CD4-positive, alpha-beta T cell (primary cell): ENCODE data around the gene A2ML1. TPM values are rescaled to one million over a fixed set of nuclear protein-coding genes. Genes with fewer than 3 reads are reported as not detected.
"Not testable (repeated sequence)": the region's sequence is repeated elsewhere in the genome, so short reads cannot be mapped to it uniquely, and the experiment has no call there.

Source experiments
- ATAC-seq: fragments of 200-7000 bp; cut with Tn5 transposase; one replicate; pipeline ENCODE4 v1.10.0; 2022; ENCODE audit warnings: mild to moderate bottlenecking; ENCODE audit not compliant: poor library complexity
- CTCF ChIA-PET: fragments of 350-600 bp; sonication (Branson Sonifier 250); formaldehyde crosslinking; loops from one replicate; lab custom pipeline; 2021; ENCODE audit warnings: antibody characterized with exemption, inconsistent platforms; lab: Charles Lee
- POLR2A ChIA-PET: fragments of 350-600 bp; sonication (Branson Sonifier 250); formaldehyde crosslinking; loops from one replicate; lab custom pipeline; 2021; ENCODE audit warnings: antibody characterized with exemption, inconsistent platforms; lab: Charles Lee
- DNase-seq, 14 experiments: peaks; one replicate each; pipeline ENCODE4 v3.0.0-alpha.2; 2013 to 2020; ENCODE audit warnings: mixed read lengths in 2 of 14
- H3K27ac ChIP-seq, 2 donors: one replicate each; pipeline versions ENCODE4 v1.5.1 to v1.7.0; 2013; ENCODE audit warnings: low read length in 2 of 2, low read depth in 1 of 2, mild to moderate bottlenecking in 1 of 2
- H3K27me3 ChIP-seq, 2 experiments: 1 replicate in 1 of 2; 2 replicates in 1 of 2; pipeline versions ENCODE4 v1.6.1 to v1.7.0; 2013; ENCODE audit warnings: low read length in 2 of 2, control low read depth in 1 of 2, mild to moderate bottlenecking in 1 of 2, moderate library complexity in 1 of 2; ENCODE audit not compliant: insufficient read depth in 2 of 2, control insufficient read depth in 1 of 2
- H3K36me3 ChIP-seq: one replicate; pipeline ENCODE4 v1.6.1; 2013; ENCODE audit warnings: low read length, control low read depth; ENCODE audit not compliant: insufficient read depth
- H3K4me1 ChIP-seq: one replicate; pipeline ENCODE4 v1.6.1; 2013; ENCODE audit warnings: low read length, control low read depth; ENCODE audit not compliant: insufficient read depth
- H3K4me3 ChIP-seq: one replicate; pipeline ENCODE4 v1.5.1; 2013; ENCODE audit warnings: mild to moderate bottlenecking, low read length, moderate library complexity
- H3K9me3 ChIP-seq, 2 experiments: 1 replicate in 1 of 2; 2 replicates in 1 of 2; pipeline versions ENCODE4 v1.6.1 to v1.7.0; 2013; ENCODE audit warnings: low read length in 2 of 2, mild to moderate bottlenecking in 2 of 2, control low read depth in 1 of 2, moderate library complexity in 1 of 2; ENCODE audit not compliant: control insufficient read depth in 1 of 2, insufficient read depth in 1 of 2
- H3K27ac Mint-ChIP-seq: one replicate; pipeline ENCODE4 v1.8.0; 2020; ENCODE audit warnings: mixed read lengths
- H3K27me3 Mint-ChIP-seq: one replicate; pipeline ENCODE4 v1.8.0; 2021; ENCODE audit warnings: mixed read lengths
- H3K36me3 Mint-ChIP-seq: one replicate; pipeline ENCODE4 v1.8.0; 2021; ENCODE audit warnings: low read depth, mixed read lengths
- H3K4me1 Mint-ChIP-seq: one replicate; pipeline ENCODE4 v1.8.0; 2021; ENCODE audit warnings: low read depth, mixed read lengths
- H3K4me3 Mint-ChIP-seq: one replicate; pipeline ENCODE4 v1.8.0; 2020; ENCODE audit warnings: mild to moderate bottlenecking, mixed read lengths
- H3K9me3 Mint-ChIP-seq: one replicate; pipeline ENCODE4 v1.8.0; 2020; ENCODE audit warnings: mixed read lengths
- intact Hi-C, 2 experiments: fragments of 100-400 bp; cut with DNase I in 1 of 2; cut with micrococcal nuclease in 1 of 2; formaldehyde crosslinking; loops; one replicate each; pipeline versions ENCODE4 v1.15.1 to v1.9.0; 2023 to 2025; cut with DNase I, micrococcal nuclease
- total RNA-seq, 174 experiments: library from RNA in 2 of 174; stranded (reverse) in 2 of 174; gene quantifications; one replicate each; pipeline ENCODE4 v1.2.3 and lab custom pipeline; 2021 to 2026
- TF ChIP-seq, protein P1 (sequence below): fragments of 200-600 bp; IDR thresholded peaks from one replicate; pipeline ENCODE4 v1.8.0; 2022; ENCODE audit warnings: antibody characterized with exemption, mild to moderate bottlenecking

A2ML1 gene
- total RNA-seq, 2 experiments from 2014 or later = not detected

DNA sequence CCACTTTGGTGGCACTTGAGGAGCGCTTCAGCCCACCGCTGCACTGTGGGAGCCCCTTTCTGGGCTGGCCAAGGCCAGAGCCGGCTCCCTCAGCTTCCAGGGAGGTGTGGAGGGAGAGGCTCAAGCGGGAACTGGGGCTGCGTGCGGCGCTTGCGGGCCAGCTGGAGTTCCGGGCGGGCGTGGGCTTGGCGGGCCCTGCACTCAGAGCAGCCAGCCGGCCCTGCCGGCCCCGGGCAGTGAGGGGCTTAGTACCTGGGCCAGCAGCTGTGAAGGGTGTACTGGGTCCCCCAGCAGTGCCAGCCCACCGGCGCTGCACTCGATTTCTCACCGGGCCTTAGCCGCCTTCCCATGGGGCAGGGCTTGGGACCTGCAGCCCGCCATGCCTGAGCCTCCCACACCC is 27.8 kb upstream of the A2ML1 start:
- H3K27ac Mint-ChIP-seq, H3K4me1 Mint-ChIP-seq, H3K4me3 Mint-ChIP-seq, CTCF ChIA-PET, H3K36me3 ChIP-seq, intact Hi-C loops, H3K9me3 Mint-ChIP-seq, DNase-seq, H3K36me3 Mint-ChIP-seq, H3K27me3 ChIP-seq, H3K9me3 ChIP-seq, H3K4me3 ChIP-seq, ATAC-seq, H3K4me1 ChIP-seq, H3K27ac ChIP-seq, POLR2A ChIA-PET, H3K27me3 Mint-ChIP-seq: not testable (repeated sequence)

DNA sequence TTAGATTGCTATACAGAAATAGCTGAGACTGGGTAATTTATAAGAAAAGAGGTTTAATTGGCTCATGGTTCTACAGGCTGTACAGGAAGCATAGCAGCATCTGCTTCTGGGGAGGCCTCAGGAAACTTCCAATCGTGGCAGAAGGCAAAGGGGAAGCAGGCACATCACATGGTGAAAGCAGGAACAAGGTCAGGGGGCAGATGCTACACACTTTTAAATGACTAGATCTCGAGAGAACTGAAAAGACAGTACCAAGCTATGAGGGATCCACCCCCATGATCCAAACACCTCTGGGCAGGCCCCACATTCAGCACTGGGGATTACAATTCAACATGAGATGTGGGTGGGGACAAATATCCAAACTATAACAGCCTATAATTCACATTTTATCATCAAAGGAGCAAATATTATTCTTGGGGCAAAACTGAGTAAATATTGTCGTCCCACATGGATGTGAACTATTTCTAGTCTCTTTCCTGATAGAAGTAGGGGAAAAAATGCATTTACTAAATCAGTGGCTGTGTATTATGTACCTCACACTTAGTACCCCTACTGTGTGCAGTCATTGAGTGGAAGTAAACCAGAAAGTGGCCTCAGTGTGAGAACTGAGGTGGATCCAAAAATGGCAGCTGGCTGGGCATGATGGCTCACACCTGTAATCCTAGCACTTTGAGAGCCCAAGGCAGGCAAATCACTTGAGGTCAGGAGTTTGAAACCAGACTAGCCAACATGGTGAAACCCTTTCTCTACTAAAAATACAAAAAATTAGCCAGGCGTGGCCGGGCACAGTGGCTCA is 25.4 kb upstream of the A2ML1 start:
- Mint-ChIP-seq H3K9me3 (no peaks in the 10 kb centered on the region), H3K4me1 (no peaks in the 10 kb centered on the region), H3K27ac (no peak overlapping the region), H3K36me3 (no peaks in the 10 kb centered on the region), H3K4me3 (no peak overlapping the region), H3K27me3 (no peaks in the 10 kb centered on the region)
- H3K9me3 ChIP-seq = peaks cover 0 to 7% of the 10 kb centered on the region in 2 experiments
- H3K36me3 ChIP-seq = no peaks in the 10 kb centered on the region
- H3K4me1 ChIP-seq = no peaks in the 10 kb centered on the region
- CTCF ChIA-PET = no interaction called here
- intact Hi-C loops = no loop called here
- no peak for DNase-seq
- POLR2A ChIA-PET = no interaction called here
- H3K4me3 ChIP-seq = no peak overlapping the region
- no peak overlapping the region for H3K27ac ChIP-seq
- TF ChIP-seq, protein P1, sequence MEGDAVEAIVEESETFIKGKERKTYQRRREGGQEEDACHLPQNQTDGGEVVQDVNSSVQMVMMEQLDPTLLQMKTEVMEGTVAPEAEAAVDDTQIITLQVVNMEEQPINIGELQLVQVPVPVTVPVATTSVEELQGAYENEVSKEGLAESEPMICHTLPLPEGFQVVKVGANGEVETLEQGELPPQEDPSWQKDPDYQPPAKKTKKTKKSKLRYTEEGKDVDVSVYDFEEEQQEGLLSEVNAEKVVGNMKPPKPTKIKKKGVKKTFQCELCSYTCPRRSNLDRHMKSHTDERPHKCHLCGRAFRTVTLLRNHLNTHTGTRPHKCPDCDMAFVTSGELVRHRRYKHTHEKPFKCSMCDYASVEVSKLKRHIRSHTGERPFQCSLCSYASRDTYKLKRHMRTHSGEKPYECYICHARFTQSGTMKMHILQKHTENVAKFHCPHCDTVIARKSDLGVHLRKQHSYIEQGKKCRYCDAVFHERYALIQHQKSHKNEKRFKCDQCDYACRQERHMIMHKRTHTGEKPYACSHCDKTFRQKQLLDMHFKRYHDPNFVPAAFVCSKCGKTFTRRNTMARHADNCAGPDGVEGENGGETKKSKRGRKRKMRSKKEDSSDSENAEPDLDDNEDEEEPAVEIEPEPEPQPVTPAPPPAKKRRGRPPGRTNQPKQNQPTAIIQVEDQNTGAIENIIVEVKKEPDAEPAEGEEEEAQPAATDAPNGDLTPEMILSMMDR = no peak
- H3K27me3 ChIP-seq = no peaks in the 10 kb centered on the region
- ATAC-seq = no peak

DNA sequence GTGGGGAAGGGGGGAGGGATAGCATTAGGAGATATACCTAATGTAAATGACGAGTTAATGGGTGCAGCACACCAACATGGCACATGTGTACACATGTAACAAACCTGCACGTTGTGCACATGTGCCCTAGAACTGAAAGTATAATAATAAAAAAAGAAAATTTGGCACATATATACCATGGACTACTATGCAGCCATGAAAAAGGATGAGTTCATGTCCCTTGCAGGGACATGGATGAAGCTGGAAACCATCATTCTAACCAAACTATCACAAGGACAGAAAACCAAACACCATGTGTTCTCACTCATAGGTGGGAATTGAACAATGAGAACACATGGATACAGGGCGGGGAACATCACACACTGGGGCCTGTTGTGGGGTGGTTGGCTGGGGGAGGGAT is 21.2 kb upstream of the A2ML1 start:
- DNase-seq, H3K9me3 Mint-ChIP-seq, ATAC-seq, H3K36me3 ChIP-seq, H3K4me3 ChIP-seq, H3K4me3 Mint-ChIP-seq, H3K36me3 Mint-ChIP-seq, H3K27me3 ChIP-seq, H3K4me1 Mint-ChIP-seq, POLR2A ChIA-PET, H3K27me3 Mint-ChIP-seq, H3K27ac Mint-ChIP-seq, H3K4me1 ChIP-seq, intact Hi-C loops, H3K9me3 ChIP-seq, CTCF ChIA-PET, H3K27ac ChIP-seq: not testable (repeated sequence)

DNA sequence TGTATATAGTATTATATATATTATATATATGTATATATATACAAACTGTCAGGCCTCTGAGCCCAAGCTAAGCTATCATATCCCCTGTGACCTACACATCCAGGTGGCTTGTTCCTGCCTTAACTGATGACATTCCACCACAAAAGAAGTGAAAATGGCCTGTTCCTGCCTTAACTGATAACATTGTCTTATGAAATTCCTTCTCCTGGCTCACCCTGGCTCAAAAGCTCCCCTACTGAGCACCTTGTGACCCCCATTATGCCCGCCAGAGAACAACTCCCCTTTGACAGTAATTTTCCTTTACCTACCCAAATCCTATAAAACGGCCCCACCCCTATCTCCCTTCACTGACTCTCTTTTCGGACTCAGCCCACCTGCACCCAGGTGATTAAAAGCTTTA is 17.6 kb upstream of the A2ML1 start:
- H3K9me3 Mint-ChIP-seq, ATAC-seq, DNase-seq, H3K4me3 Mint-ChIP-seq, H3K27me3 Mint-ChIP-seq, H3K27me3 ChIP-seq, intact Hi-C loops, H3K4me1 ChIP-seq, H3K9me3 ChIP-seq, H3K27ac ChIP-seq, H3K4me3 ChIP-seq, H3K36me3 ChIP-seq, H3K4me1 Mint-ChIP-seq, H3K27ac Mint-ChIP-seq, POLR2A ChIA-PET, H3K36me3 Mint-ChIP-seq: not testable (repeated sequence)
- CTCF ChIA-PET = interaction anchor here (0.6 kb wide), 1 partner anchor 117 kb away, joined by 3 read pairs; no protein-coding TSS in a partner anchor

DNA sequence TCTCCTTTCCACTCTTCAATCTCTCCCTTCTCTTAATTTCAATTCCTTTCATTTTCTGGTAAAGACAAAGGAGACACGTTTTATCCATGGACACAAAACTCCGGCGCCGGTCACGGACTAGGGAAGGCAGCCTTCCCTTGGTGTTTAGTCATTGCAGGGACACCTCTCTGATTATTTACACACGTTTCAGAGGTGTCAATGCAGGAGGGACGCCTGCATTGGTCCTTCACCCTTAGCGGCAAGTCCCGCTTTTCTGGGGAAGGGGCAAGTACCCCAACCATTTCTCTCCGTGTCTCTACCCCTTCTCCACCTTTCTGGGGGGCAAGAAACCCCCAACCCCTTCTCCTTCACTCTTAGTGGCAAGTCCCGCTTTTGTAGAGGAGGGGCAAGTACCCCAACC is 16.9 kb upstream of the A2ML1 start:
- H3K27me3 Mint-ChIP-seq, DNase-seq, H3K4me1 Mint-ChIP-seq, H3K36me3 Mint-ChIP-seq, H3K9me3 ChIP-seq, H3K27ac ChIP-seq, POLR2A ChIA-PET, H3K4me3 ChIP-seq, H3K9me3 Mint-ChIP-seq, H3K27ac Mint-ChIP-seq, H3K4me3 Mint-ChIP-seq, H3K36me3 ChIP-seq, H3K4me1 ChIP-seq, intact Hi-C loops, ATAC-seq, CTCF ChIA-PET, H3K27me3 ChIP-seq: not testable (repeated sequence)

DNA sequence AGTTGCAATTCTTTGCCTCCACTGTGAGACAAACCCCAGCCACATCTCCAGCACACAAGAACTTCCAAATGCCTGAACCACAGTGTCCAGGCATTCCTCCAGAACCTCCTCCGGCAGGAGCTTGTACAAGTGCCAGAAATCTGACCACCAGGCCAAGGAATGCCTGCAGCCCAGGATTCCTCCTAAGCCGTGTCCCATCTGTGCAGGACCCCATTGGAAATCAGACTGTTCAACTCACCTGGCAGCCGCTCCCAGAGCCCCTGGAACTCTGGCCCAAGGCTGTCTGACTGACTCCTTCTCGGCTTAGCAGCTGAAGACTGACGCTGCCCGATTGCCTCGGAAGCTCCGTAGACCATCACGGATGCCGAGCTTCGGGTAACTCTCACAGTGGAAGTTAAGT is 15.3 kb upstream of the A2ML1 start:
- H3K9me3 Mint-ChIP-seq, H3K27ac Mint-ChIP-seq, POLR2A ChIA-PET, H3K9me3 ChIP-seq, H3K36me3 ChIP-seq, DNase-seq, H3K4me1 Mint-ChIP-seq, H3K4me3 ChIP-seq, H3K36me3 Mint-ChIP-seq, H3K4me1 ChIP-seq, intact Hi-C loops, H3K27me3 ChIP-seq, H3K27ac ChIP-seq, ATAC-seq, CTCF ChIA-PET, H3K27me3 Mint-ChIP-seq, H3K4me3 Mint-ChIP-seq: not testable (repeated sequence)
